IMR-90 (cell line): Measurements from ENCODE around the gene DAB2. TPM values are rescaled to one million over a fixed set of nuclear protein-coding genes. Genes with fewer than 3 reads are reported as not detected.

ENCODE experiments used
- ATAC-seq: fragments of 200-7000 bp; cut with Tn5 transposase; 2 replicates; pipeline ENCODE4 v1.9.1; 2020; ENCODE audit warnings: low read depth, mild to moderate bottlenecking, moderate library complexity
- BruUV-seq: library from RNA; stranded (reverse); fragments of 400-500 nt; replicated peaks from 2 replicates; lab custom pipeline; 2021; lab: Mats Ljungman, UMichigan
- CTCF ChIA-PET: fragments of 300-600 bp; formaldehyde crosslinking; extraction: SDS; loops from one replicate; lab custom pipeline; 2021; ENCODE audit warnings: antibody characterized with exemption; lab: Yijun Ruan, JAX
- POLR2A ChIA-PET: fragments of 300-600 bp; sonication (Branson Sonifier 250); formaldehyde crosslinking; loops from one replicate; lab custom pipeline; 2022; ENCODE audit warnings: antibody characterized with exemption; ENCODE audit not compliant: unreplicated experiment; lab: Charles Lee
- DNase-seq: peaks from one replicate; pipeline ENCODE4 v3.0.0; 2013
- H2AFZ ChIP-seq: replicated peaks from 2 replicates; pipeline ENCODE3; 2013; ENCODE audit warnings: low read length, mild to moderate bottlenecking; ENCODE audit not compliant: poor library complexity
- H2AK5ac ChIP-seq: 2 replicates; pipeline ENCODE4 v1.6.1; 2013; ENCODE audit warnings: low read depth, low read length, inconsistent platforms
- H2AK9ac ChIP-seq: replicated peaks from 2 replicates; pipeline ENCODE3; 2013; ENCODE audit warnings: mild to moderate bottlenecking, low read depth, low read length, moderate library complexity; ENCODE audit not compliant: poor library complexity
- H2BK120ac ChIP-seq: 2 replicates; pipeline ENCODE4 v1.6.1; 2013; ENCODE audit warnings: low read depth, low read length, inconsistent platforms
- H2BK15ac ChIP-seq: 3 replicates; pipeline ENCODE4 v1.6.1; 2013; ENCODE audit warnings: low read depth, low read length, inconsistent platforms
- H2BK20ac ChIP-seq: 2 replicates; pipeline ENCODE4 v1.6.1; 2013; ENCODE audit warnings: low read depth, mild to moderate bottlenecking, inconsistent platforms, low read length, moderate library complexity
- H2BK5ac ChIP-seq: 2 replicates; pipeline ENCODE4 v1.6.1; 2013; ENCODE audit warnings: mild to moderate bottlenecking, low read depth, low read length, inconsistent platforms; ENCODE audit not compliant: poor library complexity, severe bottlenecking
- H3K14ac ChIP-seq: replicated peaks from 2 replicates; pipeline ENCODE4 v1.6.1; 2013; ENCODE audit warnings: low read depth, low read length, inconsistent platforms
- H3K18ac ChIP-seq: 2 replicates; pipeline ENCODE4 v1.6.1; 2013; ENCODE audit warnings: low read depth, low read length, control low read depth
- H3K23ac ChIP-seq: 2 replicates; pipeline ENCODE4 v1.6.1; 2013; ENCODE audit warnings: low read depth, low read length, inconsistent platforms
- H3K27ac ChIP-seq: 2 replicates; pipeline ENCODE4 v1.5.1; 2013; ENCODE audit warnings: mild to moderate bottlenecking, control low read depth, low read length; ENCODE audit not compliant: insufficient read depth
- H3K27me3 ChIP-seq: 2 replicates; pipeline ENCODE4 v1.6.1; 2013; ENCODE audit warnings: low read length; ENCODE audit not compliant: control insufficient read depth, insufficient read depth
- H3K36me3 ChIP-seq: 2 replicates; pipeline ENCODE4 v1.6.1; 2013; ENCODE audit warnings: low read length, mixed read lengths; ENCODE audit not compliant: control insufficient read depth, insufficient read depth
- H3K4ac ChIP-seq: 2 replicates; pipeline ENCODE4 v1.6.1; 2013; ENCODE audit warnings: low read depth, low read length, inconsistent platforms
- H3K4me1 ChIP-seq: 2 replicates; pipeline ENCODE4 v1.6.1; 2013; ENCODE audit warnings: low read length, mixed read lengths; ENCODE audit not compliant: control insufficient read depth, insufficient read depth
- H3K4me2 ChIP-seq: 2 replicates; pipeline ENCODE4 v1.6.1; 2013; ENCODE audit warnings: low read depth, mild to moderate bottlenecking, control low read depth, low read length, moderate library complexity
- H3K4me3 ChIP-seq: 2 replicates; pipeline ENCODE4 v1.5.1; 2013; ENCODE audit warnings: low read depth, mild to moderate bottlenecking, control low read depth, low read length, moderate library complexity; ENCODE audit not compliant: insufficient read depth
- H3K56ac ChIP-seq: 2 replicates; pipeline ENCODE4 v1.6.1; 2013; ENCODE audit warnings: low read length, inconsistent platforms; ENCODE audit not compliant: insufficient read depth; ENCODE audit errors: extremely low read depth
- H3K79me1 ChIP-seq, 2 experiments: 2 replicates each; pipeline ENCODE4 v1.6.1; 2013; ENCODE audit warnings: low read length in 2 of 2, inconsistent platforms in 1 of 2, low read depth in 1 of 2
- H3K9ac ChIP-seq: 2 replicates; pipeline ENCODE4 v1.6.1; 2013; ENCODE audit warnings: low read depth, low read length, control low read depth
- H3K9me1 ChIP-seq: 2 replicates; pipeline ENCODE4 v1.6.1; 2013; ENCODE audit warnings: low read length, inconsistent platforms; ENCODE audit not compliant: insufficient read depth
- H3K9me3 ChIP-seq: 2 replicates; pipeline ENCODE4 v1.6.1; 2013; ENCODE audit warnings: low read length; ENCODE audit not compliant: control insufficient read depth, insufficient read depth
- H4K20me1 ChIP-seq: 2 replicates; pipeline ENCODE4 v1.6.1; 2013; ENCODE audit warnings: low read length, inconsistent platforms; ENCODE audit not compliant: insufficient read depth
- H4K5ac ChIP-seq: 2 replicates; pipeline ENCODE4 v1.6.1; 2013; ENCODE audit warnings: mild to moderate bottlenecking, low read depth, low read length, control low read depth
- H4K8ac ChIP-seq, 2 experiments: 2 replicates each; pipeline ENCODE4 v1.6.1; 2013; ENCODE audit warnings: low read depth in 2 of 2, low read length in 2 of 2, control low read depth in 1 of 2, inconsistent platforms in 1 of 2
- H4K91ac ChIP-seq: 2 replicates; pipeline ENCODE4 v1.6.1; 2013; ENCODE audit warnings: low read depth, low read length, inconsistent platforms; ENCODE audit not compliant: insufficient read depth
- CTCF ChIP-seq: conservative IDR thresholded peaks from 2 replicates; pipeline ENCODE4 v1.5.1; 2012; ENCODE audit warnings: mild to moderate bottlenecking, low read depth, low read length, improper control_type of control experiment
- MAFK ChIP-seq: IDR thresholded peaks from 2 replicates; pipeline ENCODE4 v1.6.1; 2012; ENCODE audit warnings: low read depth, low read length, improper control_type of control experiment
- RAD21 ChIP-seq: IDR thresholded peaks from 2 replicates; pipeline ENCODE4 v1.6.1; 2012; ENCODE audit warnings: low read length, improper control_type of control experiment
- WGBS, 2 experiments: methylation state at CpG; one replicate each; pipeline versions ENCODE4 v1.1.5 to v1.1.7; 2013; ENCODE audit warnings: missing lambda C conversion rate in 2 of 2; ENCODE audit not compliant: insufficient read length in 1 of 2; ENCODE audit errors: extremely low coverage in 2 of 2; 5-methylcytosine and 5-hydroxymethylcytosine counted together
- dilution Hi-C: fragments of 300-500 bp; cut with HindIII; formaldehyde crosslinking; loops from one replicate; pipeline ENCODE4 v1.14.3; 2018; ENCODE audit warnings: low sequenced_read_pairs; ENCODE audit not compliant: unreplicated experiment
- in situ Hi-C: fragments of 300-500 bp; cut with MboI; formaldehyde crosslinking; loops from 3 replicates; pipeline ENCODE4 v1.14.3; 2019; ENCODE audit warnings: low sequenced_read_pairs, inconsistent platforms, mixed read lengths
- intact Hi-C: fragments of 100-400 bp; cut with micrococcal nuclease; formaldehyde crosslinking; loops from 2 replicates; pipeline ENCODE4 v1.10.0; 2022
- polyA plus RNA-seq, 3 experiments: library from polyadenylated mRNA; depleted of rRNA; stranded (reverse); fragments of >200 nt; gene quantifications; 2 replicates each; pipeline ENCODE4 v1.2.3, GENCODE V29; 2012; ENCODE audit warnings: low replicate concordance in 1 of 3
- total RNA-seq: library from RNA; depleted of rRNA; stranded (reverse); fragments of >200 nt; gene quantifications from 2 replicates; pipeline ENCODE4 v1.2.3, GENCODE V29; 2012
- TF ChIP-seq, protein P1 (sequence below): fragments of 150-350 bp; IDR thresholded peaks from 2 replicates; pipeline ENCODE4 v1.6.1; 2016; ENCODE audit warnings: low read depth, mild to moderate bottlenecking, low read length, moderate library complexity, borderline replicate concordance

Gene DAB2
- total and polyA plus RNA-seq, 2 of the 4 experiments (the other 2 are of a cell fraction) = 50.0 to 101 TPM

- CTCF ChIA-PET = interaction anchor here (0.9 to 3.5 kb wide), 4 partner anchors 28 to 119 kb away, joined by 3 to 14 read pairs (median 4); no protein-coding TSS in a partner anchor
- peak overlapping the region; percentile 96 for H2BK120ac ChIP-seq
- peaks cover 3 to 23% of the 10 kb centered on the region in 2 experiments for H3K79me1 ChIP-seq
- no peak overlapping the region for H3K4me3 ChIP-seq
- no peaks in the 10 kb centered on the region for H3K27me3 ChIP-seq
- dilution Hi-C loops (no loop called here), intact Hi-C loops (no loop called here), in situ Hi-C loops (no loop called here)
- peak overlapping the region; percentile 95 for H2BK5ac ChIP-seq
- peak overlapping the region; percentile 70 for H3K56ac ChIP-seq
- H2BK20ac ChIP-seq = peak overlapping the region; percentile 95
- peaks cover 6% of the 10 kb centered on the region for H3K9me1 ChIP-seq
- TF ChIP-seq RAD21 (no peak), CTCF (no peak), MAFK (no peak)
- TF ChIP-seq, protein P1, sequence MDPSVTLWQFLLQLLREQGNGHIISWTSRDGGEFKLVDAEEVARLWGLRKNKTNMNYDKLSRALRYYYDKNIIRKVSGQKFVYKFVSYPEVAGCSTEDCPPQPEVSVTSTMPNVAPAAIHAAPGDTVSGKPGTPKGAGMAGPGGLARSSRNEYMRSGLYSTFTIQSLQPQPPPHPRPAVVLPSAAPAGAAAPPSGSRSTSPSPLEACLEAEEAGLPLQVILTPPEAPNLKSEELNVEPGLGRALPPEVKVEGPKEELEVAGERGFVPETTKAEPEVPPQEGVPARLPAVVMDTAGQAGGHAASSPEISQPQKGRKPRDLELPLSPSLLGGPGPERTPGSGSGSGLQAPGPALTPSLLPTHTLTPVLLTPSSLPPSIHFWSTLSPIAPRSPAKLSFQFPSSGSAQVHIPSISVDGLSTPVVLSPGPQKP = no peak
- H2AFZ ChIP-seq = peak overlapping the region; percentile 80
- H3K27ac ChIP-seq = peak overlapping the region; percentile 16
- H3K4ac ChIP-seq = peak overlapping the region; percentile 94
- peak overlapping the region; percentile 95 for H3K23ac ChIP-seq
- H3K4me2 ChIP-seq = peak overlapping the region; percentile 47; the same call in 1 of the 2 replicates
- peaks cover 13% of the 10 kb centered on the region for H3K4me1 ChIP-seq
- peaks cover 6% of the 10 kb centered on the region for H3K36me3 ChIP-seq
- ATAC-seq (no peak), DNase-seq (no peak)
- H4K8ac ChIP-seq = peak overlapping the region; percentile 29 to 85; a peak in 3 of 4 replicates
- no peak overlapping the region for H3K9ac ChIP-seq
- no peaks in the 10 kb centered on the region for H3K9me3 ChIP-seq
- H2AK9ac ChIP-seq = peak overlapping the region; percentile 91
- peak overlapping the region; percentile 39 for H4K5ac ChIP-seq
- H2BK15ac ChIP-seq = peak overlapping the region; percentile 84; the same call in 2 of the 3 replicates
- peak overlapping the region; percentile 91 for H4K91ac ChIP-seq
- H3K18ac ChIP-seq = peak overlapping the region; percentile 31
- POLR2A ChIA-PET = interaction anchor here (0.5 to 0.6 kb wide), 2 partner anchors 10 to 50 kb away, joined by 3 read pairs; no protein-coding TSS in a partner anchor
- H4K20me1 ChIP-seq = peaks cover 24% of the 10 kb centered on the region; the same call in 1 of the 2 replicates
- peak overlapping the region; percentile 90 for H3K14ac ChIP-seq
- 70% methylated on average over 2 of the region's 7 CpGs; no CpG with 5 or more reads in 1 of the 2 experiments for WGBS, 2 experiments
- peak overlapping the region; percentile 91 for H2AK5ac ChIP-seq
- no TSS peak for BruUV-seq
Measured at GRCh38 chr5:39426051-39426745, 1.4 kb upstream of the DAB2 start.
